Neural cell (in vitro differentiated cells): ENCODE measurements around the gene TCN2. TPM values are rescaled to one million over a fixed set of nuclear protein-coding genes. Genes with fewer than 3 reads are reported as not detected.
A peak's percentile ranks its signal among the peaks of the same experiment; 100 is the strongest.

Source experiments
- H2AFZ ChIP-seq: fragments of 200-600, 300-800 bp; sonication (generic), shearing (Covaris generic); 2 replicates; pipeline ENCODE4 v1.6.0; 2014; ENCODE audit warnings: low read depth, mild to moderate bottlenecking, antibody characterized with exemption, low read length, moderate library complexity
- H3F3A ChIP-seq: fragments of 200-600 bp; shearing (Covaris generic); 2 replicates; pipeline ENCODE4 v1.6.1; 2016; ENCODE audit warnings: mild to moderate bottlenecking, moderate library complexity, mixed read lengths, antibody characterized with exemption, low read length; ENCODE audit not compliant: insufficient read depth, poor library complexity, severe bottlenecking
- H3K27ac ChIP-seq: fragments of 200-600, 300-800 bp; sonication (generic), shearing (Covaris generic); 2 replicates; pipeline ENCODE4 v1.5.1; 2014; ENCODE audit warnings: mild to moderate bottlenecking, low read length, moderate library complexity
- H3K27me3 ChIP-seq: fragments of 300-800, 200-600 bp; sonication (generic), shearing (Covaris generic); 2 replicates; pipeline ENCODE4 v1.6.0; 2014; ENCODE audit warnings: mild to moderate bottlenecking, low read depth, low read length, moderate library complexity; ENCODE audit not compliant: insufficient read depth
- H3K36me3 ChIP-seq: fragments of 300-800, 200-600 bp; sonication (generic), shearing (Covaris generic); 2 replicates; pipeline ENCODE4 v1.5.1; 2014; ENCODE audit warnings: mild to moderate bottlenecking, antibody characterized with exemption, low read length, moderate library complexity; ENCODE audit not compliant: insufficient read depth
- H3K4me2 ChIP-seq: fragments of 300-800, 200-600 bp; sonication (generic), shearing (Covaris generic); 2 replicates; pipeline ENCODE4 v1.6.0; 2014; ENCODE audit warnings: mild to moderate bottlenecking, low read length
- H3K4me3 ChIP-seq: fragments of 300-800, 200-600 bp; sonication (generic), shearing (Covaris generic); 2 replicates; pipeline ENCODE4 v1.5.1; 2014; ENCODE audit warnings: mild to moderate bottlenecking, low read length, moderate library complexity
- H3K79me2 ChIP-seq: fragments of 200-600 bp; shearing (Covaris generic); replicated peaks from 2 replicates; pipeline ENCODE4 v1.6.0; 2014; ENCODE audit warnings: mild to moderate bottlenecking, low read length, moderate library complexity; ENCODE audit not compliant: insufficient read depth
- H3K9ac ChIP-seq: fragments of 300-800, 200-600 bp; sonication (generic), shearing (Covaris generic); 2 replicates; pipeline ENCODE4 v1.6.1; 2016; ENCODE audit warnings: mild to moderate bottlenecking, low read length, mixed read lengths
- H3K9me2 ChIP-seq: fragments of 200-600 bp; shearing (Covaris generic); 2 replicates; pipeline ENCODE4 v1.6.1; 2016; ENCODE audit warnings: mild to moderate bottlenecking, low read length, mixed read lengths; ENCODE audit not compliant: insufficient read depth
- H3K9me3 ChIP-seq: fragments of 200-600, 300-800 bp; sonication (generic), shearing (Covaris generic); 2 replicates; pipeline ENCODE4 v1.6.1; 2016; ENCODE audit warnings: mild to moderate bottlenecking, mixed run types, low read length, moderate library complexity, mixed read lengths
- H4K20me1 ChIP-seq: fragments of 200-600 bp; shearing (Covaris generic); 2 replicates; pipeline ENCODE4 v1.6.1; 2016; ENCODE audit warnings: mild to moderate bottlenecking, mixed run types; ENCODE audit not compliant: insufficient read depth
- CTCF ChIP-seq: fragments of 450-650 bp; IDR thresholded peaks from 2 replicates; pipeline ENCODE4 v1.5.1; 2014; ENCODE audit warnings: antibody characterized with exemption, mild to moderate bottlenecking, moderate library complexity; ENCODE audit not compliant: poor library complexity, severe bottlenecking
- EP300 ChIP-seq: fragments of 450-650 bp; conservative IDR thresholded peaks from 2 replicates; pipeline ENCODE4 v1.6.1; 2014; ENCODE audit warnings: antibody characterized with exemption, mild to moderate bottlenecking, moderate library complexity; ENCODE audit not compliant: poor library complexity, severe bottlenecking
- EZH2 ChIP-seq: fragments of 200-600, 300-800 bp; shearing (Covaris generic), sonication (generic); IDR thresholded peaks from 2 replicates; pipeline ENCODE4 v1.6.1; 2014; ENCODE audit warnings: antibody characterized with exemption, low read length, borderline replicate concordance, mild to moderate bottlenecking; ENCODE audit not compliant: insufficient read depth, poor library complexity, severe bottlenecking
- MXI1 ChIP-seq: fragments of 450-650 bp; conservative IDR thresholded peaks from 2 replicates; pipeline ENCODE4 v1.6.1; 2014; ENCODE audit warnings: antibody characterized with exemption, mild to moderate bottlenecking; ENCODE audit not compliant: poor library complexity, severe bottlenecking
- POLR2AphosphoS5 ChIP-seq: IDR thresholded peaks from 2 replicates; pipeline ENCODE4 v1.6.1; 2012
- RAD21 ChIP-seq: fragments of 450-650 bp; conservative IDR thresholded peaks from 2 replicates; pipeline ENCODE4 v1.6.1; 2014; ENCODE audit warnings: antibody characterized with exemption, mild to moderate bottlenecking, moderate library complexity
- SMC3 ChIP-seq: fragments of 450-650 bp; conservative IDR thresholded peaks from 2 replicates; pipeline ENCODE4 v1.6.1; 2014; ENCODE audit warnings: antibody characterized with exemption, mild to moderate bottlenecking, moderate library complexity; ENCODE audit not compliant: poor library complexity
- TAF1 ChIP-seq: IDR thresholded peaks from 2 replicates; pipeline ENCODE4 v1.6.1; 2012; ENCODE audit warnings: low read depth
- polyA plus RNA-seq: library from polyadenylated mRNA; depleted of rRNA; stranded (reverse); fragments of >200 nt; gene quantifications from 2 replicates; pipeline ENCODE4 v1.2.3, GENCODE V29; 2014
- TF ChIP-seq, protein P1 (sequence below): IDR thresholded peaks from 2 replicates; pipeline ENCODE4 v1.6.1; 2012; ENCODE audit warnings: borderline replicate concordance

TCN2 gene
- polyA plus RNA-seq, 1 donor from 2014 or later: 13.0 TPM

DNA sequence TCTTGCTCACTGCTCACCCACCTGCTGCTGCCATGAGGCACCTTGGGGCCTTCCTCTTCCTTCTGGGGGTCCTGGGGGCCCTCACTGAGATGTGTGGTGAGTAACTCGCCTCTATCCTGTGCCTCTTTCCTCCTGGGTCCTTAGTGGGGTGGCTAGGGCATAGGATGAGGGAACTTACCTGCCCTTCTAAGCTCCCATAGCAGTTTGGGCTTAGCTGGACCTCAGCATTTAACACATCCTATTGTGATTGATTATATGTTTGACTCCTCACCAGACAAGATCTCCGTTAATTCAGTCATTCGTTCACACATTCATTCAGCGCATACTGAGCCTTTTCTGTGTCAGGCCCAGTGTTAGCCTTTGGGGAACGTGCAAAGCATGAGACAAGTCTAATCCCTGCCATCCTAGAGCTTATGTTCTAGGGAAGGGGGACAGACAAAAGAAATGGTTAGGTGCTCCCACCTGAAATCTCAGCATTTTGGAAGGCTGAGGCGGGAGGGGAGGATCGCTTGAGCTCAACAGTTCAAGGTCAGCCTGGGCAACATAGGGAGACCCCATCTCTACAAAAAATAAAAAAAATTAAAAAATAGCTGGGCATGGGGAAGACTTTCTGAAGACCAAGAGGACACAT is 441 bp downstream of the TCN2 start:
- Histone ChIP-seq H3F3A (no peaks in the 10 kb centered on the region), H3K4me3 (peak overlapping the region; percentile 72), H3K9me3 (no peaks in the 10 kb centered on the region), H3K9me2 (no peaks in the 10 kb centered on the region), H3K79me2 (peaks cover 11% of the 10 kb centered on the region), H3K9ac (peak overlapping the region; percentile 85), H3K36me3 (no peaks in the 10 kb centered on the region), H2AFZ (peak overlapping the region; percentile 97), H4K20me1 (no peaks in the 10 kb centered on the region), H3K4me2 (peak overlapping the region; percentile 64), H3K27me3 (no peaks in the 10 kb centered on the region), H3K27ac (peak overlapping the region; percentile 80)
- no peak for TF ChIP-seq CTCF
- TF ChIP-seq, protein P1, sequence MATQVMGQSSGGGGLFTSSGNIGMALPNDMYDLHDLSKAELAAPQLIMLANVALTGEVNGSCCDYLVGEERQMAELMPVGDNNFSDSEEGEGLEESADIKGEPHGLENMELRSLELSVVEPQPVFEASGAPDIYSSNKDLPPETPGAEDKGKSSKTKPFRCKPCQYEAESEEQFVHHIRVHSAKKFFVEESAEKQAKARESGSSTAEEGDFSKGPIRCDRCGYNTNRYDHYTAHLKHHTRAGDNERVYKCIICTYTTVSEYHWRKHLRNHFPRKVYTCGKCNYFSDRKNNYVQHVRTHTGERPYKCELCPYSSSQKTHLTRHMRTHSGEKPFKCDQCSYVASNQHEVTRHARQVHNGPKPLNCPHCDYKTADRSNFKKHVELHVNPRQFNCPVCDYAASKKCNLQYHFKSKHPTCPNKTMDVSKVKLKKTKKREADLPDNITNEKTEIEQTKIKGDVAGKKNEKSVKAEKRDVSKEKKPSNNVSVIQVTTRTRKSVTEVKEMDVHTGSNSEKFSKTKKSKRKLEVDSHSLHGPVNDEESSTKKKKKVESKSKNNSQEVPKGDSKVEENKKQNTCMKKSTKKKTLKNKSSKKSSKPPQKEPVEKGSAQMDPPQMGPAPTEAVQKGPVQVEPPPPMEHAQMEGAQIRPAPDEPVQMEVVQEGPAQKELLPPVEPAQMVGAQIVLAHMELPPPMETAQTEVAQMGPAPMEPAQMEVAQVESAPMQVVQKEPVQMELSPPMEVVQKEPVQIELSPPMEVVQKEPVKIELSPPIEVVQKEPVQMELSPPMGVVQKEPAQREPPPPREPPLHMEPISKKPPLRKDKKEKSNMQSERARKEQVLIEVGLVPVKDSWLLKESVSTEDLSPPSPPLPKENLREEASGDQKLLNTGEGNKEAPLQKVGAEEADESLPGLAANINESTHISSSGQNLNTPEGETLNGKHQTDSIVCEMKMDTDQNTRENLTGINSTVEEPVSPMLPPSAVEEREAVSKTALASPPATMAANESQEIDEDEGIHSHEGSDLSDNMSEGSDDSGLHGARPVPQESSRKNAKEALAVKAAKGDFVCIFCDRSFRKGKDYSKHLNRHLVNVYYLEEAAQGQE: no peak
- no peak for TF ChIP-seq SMC3
- TF ChIP-seq TAF1: no peak
- TF ChIP-seq EZH2: no peak
- no peak for TF ChIP-seq EP300
- no peak for TF ChIP-seq POLR2AphosphoS5
- TF ChIP-seq MXI1: no peak
- no peak for TF ChIP-seq RAD21

DNA sequence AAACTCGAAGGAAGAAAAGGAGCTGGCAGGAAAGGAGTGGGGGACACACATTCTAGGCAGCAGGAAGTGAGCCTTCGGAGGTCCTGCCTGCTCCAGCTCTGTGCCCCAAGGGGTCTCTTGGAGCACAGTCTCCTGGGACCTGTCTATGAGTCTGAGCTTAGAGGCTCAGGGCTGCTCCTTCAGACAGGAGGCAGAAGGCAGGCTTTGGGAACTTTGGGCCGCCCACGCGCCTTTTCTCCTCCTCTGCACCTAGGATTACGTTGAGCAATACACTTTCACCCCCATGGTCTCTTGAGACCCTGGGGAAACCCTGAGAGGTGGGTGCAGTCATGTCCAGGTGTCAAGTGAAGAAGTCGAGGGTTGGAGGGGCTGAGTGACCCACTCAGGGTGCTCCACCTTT is 965 bp downstream of the TCN2 start:
- no peak for TF ChIP-seq MXI1
- H3F3A ChIP-seq: no peaks in the 10 kb centered on the region
- H3K4me3 ChIP-seq: peak overlapping the region; percentile 72
- H4K20me1 ChIP-seq: no peaks in the 10 kb centered on the region
- no peaks in the 10 kb centered on the region for H3K27me3 ChIP-seq
- H3K4me2 ChIP-seq: peak overlapping the region; percentile 64
- no peaks in the 10 kb centered on the region for H3K9me2 ChIP-seq
- H3K9ac ChIP-seq: peak overlapping the region; percentile 85
- no peak overlapping the region for H2AFZ ChIP-seq
- H3K27ac ChIP-seq: peak overlapping the region; percentile 80
- H3K9me3 ChIP-seq: no peaks in the 10 kb centered on the region
- H3K36me3 ChIP-seq: no peaks in the 10 kb centered on the region
- H3K79me2 ChIP-seq: peaks cover 11% of the 10 kb centered on the region
